Lower leg skin (tissue), 4 donors: ENCODE results near the gene CASP1. TPM values are rescaled to one million over a fixed set of nuclear protein-coding genes. Genes with fewer than 3 reads are reported as not detected.

ENCODE experiments used
- DNase-seq, 2 donors: peaks; one replicate each; pipeline ENCODE4 v3.0.0-alpha.2; 2019; ENCODE audit warnings: low spot score in 2 of 2
- H3K4me3 ChIP-seq: fragments of 200-600 bp; sonication (generic); 2 replicates; pipeline ENCODE4 v1.5.1; 2017; ENCODE audit warnings: mild to moderate bottlenecking, low read depth; ENCODE audit not compliant: poor library complexity, severe bottlenecking
- CTCF ChIP-seq, 3 donors: fragments of 450-650 bp; IDR thresholded peaks; one replicate each; pipeline ENCODE4 v1.5.1; 2016; ENCODE audit warnings: antibody characterized with exemption in 3 of 3, mild to moderate bottlenecking in 3 of 3, moderate library complexity in 2 of 3
- POLR2A ChIP-seq, 2 donors: fragments of 450-650 bp; IDR thresholded peaks; one replicate each; pipeline ENCODE4 v1.6.1; 2016 to 2017; ENCODE audit warnings: antibody characterized with exemption in 2 of 2, mild to moderate bottlenecking in 1 of 2, moderate library complexity in 1 of 2
- WGBS, 2 donors: methylation state at CpG; one replicate each; pipeline ENCODE4 v1.1.5; 2018; 5-methylcytosine and 5-hydroxymethylcytosine counted together
- intact Hi-C: fragments of 100-400 bp; cut with DNase I; formaldehyde crosslinking; loops from one replicate; pipeline ENCODE4 v1.15.0; 2023; ENCODE audit warnings: low total_unique reads
- total RNA-seq, 4 donors: library from RNA; depleted of rRNA; stranded (reverse); fragments of >200 nt; gene quantifications; one replicate each; pipeline ENCODE4 v1.1.0, GENCODE V29; 2016

Gene CASP1
- total RNA-seq, 4 donors from 2014 or later: 17.8 to 31.6 (median 22.5) TPM

DNA sequence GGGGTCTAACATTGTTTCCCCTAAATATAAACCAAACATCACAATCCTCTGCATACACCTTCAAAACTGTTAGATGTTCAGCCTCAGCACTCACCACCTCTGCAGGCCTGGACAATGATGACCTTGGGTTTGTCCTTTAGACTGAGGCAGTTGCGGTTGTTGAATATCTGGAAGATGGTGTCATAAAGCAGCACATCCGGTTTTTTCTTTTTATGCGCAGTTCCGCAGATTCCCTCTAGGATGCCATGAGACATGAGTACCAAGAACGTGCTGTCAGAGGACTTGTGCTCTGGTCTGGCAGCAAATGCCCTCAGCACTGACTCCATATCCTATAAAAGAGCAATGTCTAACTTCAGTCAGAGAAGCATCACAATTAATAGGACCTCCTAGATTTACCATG lies 34.8 kb downstream of the CASP1 start:
- WGBS, 2 donors: 81 to 88% methylated on average over 5 of the region's 5 CpGs
- DNase-seq: no peak
- H3K4me3 ChIP-seq: no peak overlapping the region
- no peak for TF ChIP-seq CTCF (IDR thresholded peaks at IDR 0.05)
- intact Hi-C loops: no loop called here

GRCh38 chr11:104999721-105000120 lies 35.2 kb downstream of the CASP1 start:
- DNase-seq: no peak
- TF ChIP-seq CTCF (IDR thresholded peaks at IDR 0.05) (no peak), POLR2A (IDR thresholded peaks at IDR 0.05) (no peak)
- intact Hi-C loops: no loop called here
- WGBS, 2 donors: 59 to 68% methylated on average over 1 of the region's 1 CpG
- H3K4me3 ChIP-seq: no peak overlapping the region

- 81 to 92% methylated on average over 6 of the region's 6 CpGs for WGBS, 2 donors
- DNase-seq: no peak
- H3K4me3 ChIP-seq: no peak overlapping the region
- TF ChIP-seq POLR2A (IDR thresholded peaks at IDR 0.05) (no peak), CTCF (IDR thresholded peaks at IDR 0.05) (no peak)
- intact Hi-C loops: no loop called here
Observed at GRCh38 chr11:104997288-104997687, 37.7 kb downstream of the CASP1 start.

- H3K4me3 ChIP-seq: no peak overlapping the region
- 86 to 87% methylated on average over 2 of the region's 2 CpGs for WGBS, 2 donors
- DNase-seq: no peak
- intact Hi-C loops: no loop called here
- TF ChIP-seq POLR2A (IDR thresholded peaks at IDR 0.05): no peak
- no peak for TF ChIP-seq CTCF (IDR thresholded peaks at IDR 0.05)
Observed at GRCh38 chr11:104995001-104995408, 39.9 kb downstream of the CASP1 start.

DNA sequence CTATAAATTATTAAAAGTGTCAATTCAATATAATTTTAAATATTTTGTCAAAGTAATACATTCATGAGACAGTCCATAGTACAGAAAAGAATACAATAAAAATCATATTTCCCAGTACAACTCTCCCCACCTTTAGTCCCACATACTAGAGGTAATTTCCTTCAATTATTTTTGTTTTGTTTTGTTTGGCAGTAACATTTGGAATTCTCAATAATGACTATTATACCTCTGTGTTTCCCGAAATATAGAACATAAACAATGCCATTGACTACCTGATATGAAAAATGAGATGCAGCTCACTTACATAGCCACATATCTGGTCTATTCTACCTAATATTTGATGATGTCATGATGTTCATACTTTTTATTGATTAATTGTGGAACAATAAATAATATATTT lies 42.2 kb downstream of the CASP1 start:
- intact Hi-C loops: no loop called here
- TF ChIP-seq POLR2A (IDR thresholded peaks at IDR 0.05): no peak
- TF ChIP-seq CTCF (IDR thresholded peaks at IDR 0.05): no peak
- DNase-seq: no peak
- 72 to 81% methylated on average over 1 of the region's 1 CpG for WGBS, 2 donors
- H3K4me3 ChIP-seq: no peak overlapping the region

GRCh38 chr11:104991994-104992393 lies 43.0 kb downstream of the CASP1 start:
- 83 to 89% methylated on average over 4 of the region's 4 CpGs for WGBS, 2 donors
- TF ChIP-seq CTCF (IDR thresholded peaks at IDR 0.05): no peak
- no peak for TF ChIP-seq POLR2A (IDR thresholded peaks at IDR 0.05)
- DNase-seq: no peak
- intact Hi-C loops: no loop called here
- H3K4me3 ChIP-seq: no peak overlapping the region
